IMR-90 (cell line): ENCODE measurements around the gene TPO. TPM values are rescaled to one million over a fixed set of nuclear protein-coding genes. Genes with fewer than 3 reads are reported as not detected.

ENCODE experiments used
- ATAC-seq: fragments of 200-7000 bp; cut with Tn5 transposase; 2 replicates; pipeline ENCODE4 v1.9.1; 2020; ENCODE audit warnings: low read depth, mild to moderate bottlenecking, moderate library complexity
- BruUV-seq: library from RNA; stranded (reverse); fragments of 400-500 nt; replicated peaks from 2 replicates; lab custom pipeline; 2021; lab: Mats Ljungman, UMichigan
- CTCF ChIA-PET: fragments of 300-600 bp; formaldehyde crosslinking; extraction: SDS; loops from one replicate; lab custom pipeline; 2021; ENCODE audit warnings: antibody characterized with exemption; lab: Yijun Ruan, JAX
- POLR2A ChIA-PET: fragments of 300-600 bp; sonication (Branson Sonifier 250); formaldehyde crosslinking; loops from one replicate; lab custom pipeline; 2022; ENCODE audit warnings: antibody characterized with exemption; ENCODE audit not compliant: unreplicated experiment; lab: Charles Lee
- DNase-seq: peaks from one replicate; pipeline ENCODE4 v3.0.0; 2013
- H2AFZ ChIP-seq: replicated peaks from 2 replicates; pipeline ENCODE3; 2013; ENCODE audit warnings: low read length, mild to moderate bottlenecking; ENCODE audit not compliant: poor library complexity
- H2AK5ac ChIP-seq: 2 replicates; pipeline ENCODE4 v1.6.1; 2013; ENCODE audit warnings: low read depth, low read length, inconsistent platforms
- H2AK9ac ChIP-seq: replicated peaks from 2 replicates; pipeline ENCODE3; 2013; ENCODE audit warnings: mild to moderate bottlenecking, low read depth, low read length, moderate library complexity; ENCODE audit not compliant: poor library complexity
- H2BK120ac ChIP-seq: 2 replicates; pipeline ENCODE4 v1.6.1; 2013; ENCODE audit warnings: low read depth, low read length, inconsistent platforms
- H2BK15ac ChIP-seq: 3 replicates; pipeline ENCODE4 v1.6.1; 2013; ENCODE audit warnings: low read depth, low read length, inconsistent platforms
- H2BK20ac ChIP-seq: 2 replicates; pipeline ENCODE4 v1.6.1; 2013; ENCODE audit warnings: low read depth, mild to moderate bottlenecking, inconsistent platforms, low read length, moderate library complexity
- H2BK5ac ChIP-seq: 2 replicates; pipeline ENCODE4 v1.6.1; 2013; ENCODE audit warnings: mild to moderate bottlenecking, low read depth, low read length, inconsistent platforms; ENCODE audit not compliant: poor library complexity, severe bottlenecking
- H3K14ac ChIP-seq: replicated peaks from 2 replicates; pipeline ENCODE4 v1.6.1; 2013; ENCODE audit warnings: low read depth, low read length, inconsistent platforms
- H3K18ac ChIP-seq: 2 replicates; pipeline ENCODE4 v1.6.1; 2013; ENCODE audit warnings: low read depth, low read length, control low read depth
- H3K23ac ChIP-seq: 2 replicates; pipeline ENCODE4 v1.6.1; 2013; ENCODE audit warnings: low read depth, low read length, inconsistent platforms
- H3K27ac ChIP-seq: 2 replicates; pipeline ENCODE4 v1.5.1; 2013; ENCODE audit warnings: mild to moderate bottlenecking, control low read depth, low read length; ENCODE audit not compliant: insufficient read depth
- H3K27me3 ChIP-seq: 2 replicates; pipeline ENCODE4 v1.6.1; 2013; ENCODE audit warnings: low read length; ENCODE audit not compliant: control insufficient read depth, insufficient read depth
- H3K36me3 ChIP-seq: 2 replicates; pipeline ENCODE4 v1.6.1; 2013; ENCODE audit warnings: low read length, mixed read lengths; ENCODE audit not compliant: control insufficient read depth, insufficient read depth
- H3K4ac ChIP-seq: 2 replicates; pipeline ENCODE4 v1.6.1; 2013; ENCODE audit warnings: low read depth, low read length, inconsistent platforms
- H3K4me1 ChIP-seq: 2 replicates; pipeline ENCODE4 v1.6.1; 2013; ENCODE audit warnings: low read length, mixed read lengths; ENCODE audit not compliant: control insufficient read depth, insufficient read depth
- H3K4me2 ChIP-seq: 2 replicates; pipeline ENCODE4 v1.6.1; 2013; ENCODE audit warnings: low read depth, mild to moderate bottlenecking, control low read depth, low read length, moderate library complexity
- H3K4me3 ChIP-seq: 2 replicates; pipeline ENCODE4 v1.5.1; 2013; ENCODE audit warnings: low read depth, mild to moderate bottlenecking, control low read depth, low read length, moderate library complexity; ENCODE audit not compliant: insufficient read depth
- H3K56ac ChIP-seq: 2 replicates; pipeline ENCODE4 v1.6.1; 2013; ENCODE audit warnings: low read length, inconsistent platforms; ENCODE audit not compliant: insufficient read depth; ENCODE audit errors: extremely low read depth
- H3K79me1 ChIP-seq, 2 experiments: 2 replicates each; pipeline ENCODE4 v1.6.1; 2013; ENCODE audit warnings: low read length in 2 of 2, inconsistent platforms in 1 of 2, low read depth in 1 of 2
- H3K9ac ChIP-seq: 2 replicates; pipeline ENCODE4 v1.6.1; 2013; ENCODE audit warnings: low read depth, low read length, control low read depth
- H3K9me1 ChIP-seq: 2 replicates; pipeline ENCODE4 v1.6.1; 2013; ENCODE audit warnings: low read length, inconsistent platforms; ENCODE audit not compliant: insufficient read depth
- H3K9me3 ChIP-seq: 2 replicates; pipeline ENCODE4 v1.6.1; 2013; ENCODE audit warnings: low read length; ENCODE audit not compliant: control insufficient read depth, insufficient read depth
- H4K20me1 ChIP-seq: 2 replicates; pipeline ENCODE4 v1.6.1; 2013; ENCODE audit warnings: low read length, inconsistent platforms; ENCODE audit not compliant: insufficient read depth
- H4K5ac ChIP-seq: 2 replicates; pipeline ENCODE4 v1.6.1; 2013; ENCODE audit warnings: mild to moderate bottlenecking, low read depth, low read length, control low read depth
- H4K8ac ChIP-seq, 2 experiments: 2 replicates each; pipeline ENCODE4 v1.6.1; 2013; ENCODE audit warnings: low read depth in 2 of 2, low read length in 2 of 2, control low read depth in 1 of 2, inconsistent platforms in 1 of 2
- H4K91ac ChIP-seq: 2 replicates; pipeline ENCODE4 v1.6.1; 2013; ENCODE audit warnings: low read depth, low read length, inconsistent platforms; ENCODE audit not compliant: insufficient read depth
- BHLHE40 ChIP-seq: fragments of 150-350 bp; IDR thresholded peaks from 2 replicates; pipeline ENCODE4 v1.6.1; 2016; ENCODE audit warnings: mild to moderate bottlenecking, low read depth, low read length
- CEBPB ChIP-seq: IDR thresholded peaks from 2 replicates; pipeline ENCODE4 v1.6.1; 2012; ENCODE audit warnings: low read depth, low read length, improper control_type of control experiment
- CHD1 ChIP-seq: IDR thresholded peaks from 2 replicates; pipeline ENCODE4 v1.6.1; 2012; ENCODE audit warnings: low read depth, low read length, improper control_type of control experiment
- FOS ChIP-seq: fragments of 150-350 bp; IDR thresholded peaks from 2 replicates; pipeline ENCODE4 v1.6.1; 2016; ENCODE audit warnings: low read depth, low read length
- MAFK ChIP-seq: IDR thresholded peaks from 2 replicates; pipeline ENCODE4 v1.6.1; 2012; ENCODE audit warnings: low read depth, low read length, improper control_type of control experiment
- MAZ ChIP-seq: IDR thresholded peaks from 2 replicates; pipeline ENCODE4 v1.6.1; 2012; ENCODE audit warnings: low read depth, mild to moderate bottlenecking, low read length, improper control_type of control experiment, moderate library complexity, borderline replicate concordance
- MXI1 ChIP-seq: IDR thresholded peaks from 2 replicates; pipeline ENCODE4 v1.6.1; 2012; ENCODE audit warnings: low read depth, mild to moderate bottlenecking, low read length, moderate library complexity, borderline replicate concordance
- NFE2L2 ChIP-seq: fragments of 150-350 bp; IDR thresholded peaks from 2 replicates; pipeline ENCODE4 v1.6.1; 2016; ENCODE audit warnings: low read depth, mild to moderate bottlenecking, low read length
- POLR2A ChIP-seq: IDR thresholded peaks from 2 replicates; pipeline ENCODE4 v1.6.1; 2012; ENCODE audit warnings: mild to moderate bottlenecking, low read depth, low read length
- RAD21 ChIP-seq: IDR thresholded peaks from 2 replicates; pipeline ENCODE4 v1.6.1; 2012; ENCODE audit warnings: low read length, improper control_type of control experiment
- RCOR1 ChIP-seq: IDR thresholded peaks from 2 replicates; pipeline ENCODE4 v1.6.1; 2012; ENCODE audit warnings: mild to moderate bottlenecking, low read length, improper control_type of control experiment; ENCODE audit not compliant: insufficient replicate concordance
- RFX5 ChIP-seq: IDR thresholded peaks from 2 replicates; pipeline ENCODE4 v1.8.0; 2012; ENCODE audit warnings: low read depth, mild to moderate bottlenecking, low read length, moderate library complexity
- SMC3 ChIP-seq: fragments of 150-350 bp; IDR thresholded peaks from 2 replicates; pipeline ENCODE4 v1.6.1; 2016; ENCODE audit warnings: low read depth, mild to moderate bottlenecking, antibody characterized with exemption, low read length, moderate library complexity
- WGBS, 2 experiments: methylation state at CpG; one replicate each; pipeline versions ENCODE4 v1.1.5 to v1.1.7; 2013; ENCODE audit warnings: missing lambda C conversion rate in 2 of 2; ENCODE audit not compliant: insufficient read length in 1 of 2; ENCODE audit errors: extremely low coverage in 2 of 2; 5-methylcytosine and 5-hydroxymethylcytosine counted together
- dilution Hi-C: fragments of 300-500 bp; cut with HindIII; formaldehyde crosslinking; loops from one replicate; pipeline ENCODE4 v1.14.3; 2018; ENCODE audit warnings: low sequenced_read_pairs; ENCODE audit not compliant: unreplicated experiment
- in situ Hi-C: fragments of 300-500 bp; cut with MboI; formaldehyde crosslinking; loops from 3 replicates; pipeline ENCODE4 v1.14.3; 2019; ENCODE audit warnings: low sequenced_read_pairs, inconsistent platforms, mixed read lengths
- intact Hi-C: fragments of 100-400 bp; cut with micrococcal nuclease; formaldehyde crosslinking; loops from 2 replicates; pipeline ENCODE4 v1.10.0; 2022
- polyA plus RNA-seq, 3 experiments: library from polyadenylated mRNA; depleted of rRNA; stranded (reverse); fragments of >200 nt; gene quantifications; 2 replicates each; pipeline ENCODE4 v1.2.3, GENCODE V29; 2012; ENCODE audit warnings: low replicate concordance in 1 of 3
- total RNA-seq: library from RNA; depleted of rRNA; stranded (reverse); fragments of >200 nt; gene quantifications from 2 replicates; pipeline ENCODE4 v1.2.3, GENCODE V29; 2012
- TF ChIP-seq, protein P1 (sequence below): conservative IDR thresholded peaks from 2 replicates; pipeline ENCODE4 v1.5.1; 2012; ENCODE audit warnings: mild to moderate bottlenecking, low read depth, low read length, improper control_type of control experiment
- TF ChIP-seq, protein P2 (sequence below): fragments of 150-350 bp; IDR thresholded peaks from 2 replicates; pipeline ENCODE4 v1.6.1; 2017; ENCODE audit warnings: mild to moderate bottlenecking, antibody characterized with exemption, low read length, low read depth

TPO gene
- total and polyA plus RNA-seq, 2 of the 4 experiments (the other 2 are of a cell fraction): not detected

DNA sequence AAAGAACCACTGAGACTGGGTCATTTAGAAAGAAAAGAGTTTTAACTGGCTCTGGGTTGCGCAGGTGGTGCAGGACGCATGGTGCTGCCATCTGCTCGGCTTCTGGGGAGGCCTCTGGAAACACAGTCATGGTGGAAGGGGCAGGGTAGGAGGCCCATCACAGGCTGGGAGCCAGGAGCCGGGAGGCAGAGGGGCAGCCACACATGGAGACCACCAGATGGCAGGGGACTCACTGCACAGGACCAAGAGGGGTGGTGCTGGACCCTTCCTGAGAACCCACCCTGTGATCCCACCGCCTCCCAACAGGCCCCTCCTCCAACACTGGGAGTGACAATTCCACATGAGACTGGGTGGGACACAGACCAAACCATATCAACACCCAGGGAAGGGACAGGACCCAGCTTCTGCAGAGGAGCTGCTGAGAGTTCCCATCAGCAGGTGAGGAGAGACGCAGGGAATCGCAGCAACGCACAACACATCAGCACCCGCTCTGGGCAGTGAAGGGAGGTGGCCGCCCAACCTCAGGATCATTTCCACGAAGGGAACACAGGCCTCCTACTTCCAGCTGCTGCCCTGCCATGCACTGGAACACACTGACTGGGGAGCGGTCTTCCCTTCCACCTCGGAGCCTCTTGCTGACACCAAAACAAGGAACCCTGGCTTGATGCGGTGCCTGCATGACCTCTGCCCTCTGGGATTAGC, 130.7 kb downstream of the TPO start:
- no peak overlapping the region for H2AK9ac ChIP-seq
- dilution Hi-C loops (no loop called here), in situ Hi-C loops (loop anchor here (10.0 kb wide), 4 partner anchors 579 to 1299 kb away; no protein-coding TSS in a partner anchor), intact Hi-C loops (loop anchor here (10.0 kb wide), 2 partner anchors 399 to 489 kb away; no protein-coding TSS in a partner anchor)
- H3K4ac ChIP-seq: no peak overlapping the region; the same call in 1 of the 2 replicates
- no peak overlapping the region for H3K9ac ChIP-seq
- no peak overlapping the region for H3K18ac ChIP-seq
- no peak overlapping the region for H3K27ac ChIP-seq
- H2AK5ac ChIP-seq: no peak overlapping the region; the same call in 1 of the 2 replicates
- H3K36me3 ChIP-seq: no peaks in the 10 kb centered on the region
- no peaks in the 10 kb centered on the region for H3K79me1 ChIP-seq
- no peak overlapping the region for H3K56ac ChIP-seq
- peak overlapping the region in 1 of 2 experiments; percentile 49; a peak in 1 of 4 replicates for H4K8ac ChIP-seq
- H2BK20ac ChIP-seq: no peak overlapping the region; the same call in 1 of the 2 replicates
- H4K91ac ChIP-seq: no peak overlapping the region
- POLR2A ChIA-PET: no interaction called here
- H3K4me1 ChIP-seq: peaks cover 10% of the 10 kb centered on the region
- H2AFZ ChIP-seq: peak overlapping the region; percentile 88
- ATAC-seq: no peak
- CTCF ChIA-PET: no interaction called here
- H3K14ac ChIP-seq: no peak overlapping the region
- H3K9me3 ChIP-seq: no peaks in the 10 kb centered on the region
- peaks cover 2% of the 10 kb centered on the region; the same call in 1 of the 2 replicates for H3K27me3 ChIP-seq
- H3K9me1 ChIP-seq: peaks cover 6% of the 10 kb centered on the region
- no peak overlapping the region for H2BK5ac ChIP-seq
- WGBS, 2 experiments: 100% methylated on average over 5 of the region's 14 CpGs; no CpG with 5 or more reads in 1 of the 2 experiments
- H4K5ac ChIP-seq: no peak overlapping the region
- no TSS peak for BruUV-seq
- no peak overlapping the region for H3K4me2 ChIP-seq
- DNase-seq: no peak
- no peak overlapping the region for H2BK120ac ChIP-seq
- H2BK15ac ChIP-seq: no peak overlapping the region
- no peak overlapping the region for H3K23ac ChIP-seq
- H4K20me1 ChIP-seq: no peaks in the 10 kb centered on the region
- no peak overlapping the region for H3K4me3 ChIP-seq
- no peak for TF ChIP-seq MAZ
- TF ChIP-seq NFE2L2: no peak
- no peak for TF ChIP-seq POLR2A
- TF ChIP-seq RAD21: no peak
- TF ChIP-seq MAFK: no peak
- TF ChIP-seq MXI1: no peak
- TF ChIP-seq, protein P1, sequence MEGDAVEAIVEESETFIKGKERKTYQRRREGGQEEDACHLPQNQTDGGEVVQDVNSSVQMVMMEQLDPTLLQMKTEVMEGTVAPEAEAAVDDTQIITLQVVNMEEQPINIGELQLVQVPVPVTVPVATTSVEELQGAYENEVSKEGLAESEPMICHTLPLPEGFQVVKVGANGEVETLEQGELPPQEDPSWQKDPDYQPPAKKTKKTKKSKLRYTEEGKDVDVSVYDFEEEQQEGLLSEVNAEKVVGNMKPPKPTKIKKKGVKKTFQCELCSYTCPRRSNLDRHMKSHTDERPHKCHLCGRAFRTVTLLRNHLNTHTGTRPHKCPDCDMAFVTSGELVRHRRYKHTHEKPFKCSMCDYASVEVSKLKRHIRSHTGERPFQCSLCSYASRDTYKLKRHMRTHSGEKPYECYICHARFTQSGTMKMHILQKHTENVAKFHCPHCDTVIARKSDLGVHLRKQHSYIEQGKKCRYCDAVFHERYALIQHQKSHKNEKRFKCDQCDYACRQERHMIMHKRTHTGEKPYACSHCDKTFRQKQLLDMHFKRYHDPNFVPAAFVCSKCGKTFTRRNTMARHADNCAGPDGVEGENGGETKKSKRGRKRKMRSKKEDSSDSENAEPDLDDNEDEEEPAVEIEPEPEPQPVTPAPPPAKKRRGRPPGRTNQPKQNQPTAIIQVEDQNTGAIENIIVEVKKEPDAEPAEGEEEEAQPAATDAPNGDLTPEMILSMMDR: no peak
- no peak for TF ChIP-seq BHLHE40
- TF ChIP-seq, protein P2, sequence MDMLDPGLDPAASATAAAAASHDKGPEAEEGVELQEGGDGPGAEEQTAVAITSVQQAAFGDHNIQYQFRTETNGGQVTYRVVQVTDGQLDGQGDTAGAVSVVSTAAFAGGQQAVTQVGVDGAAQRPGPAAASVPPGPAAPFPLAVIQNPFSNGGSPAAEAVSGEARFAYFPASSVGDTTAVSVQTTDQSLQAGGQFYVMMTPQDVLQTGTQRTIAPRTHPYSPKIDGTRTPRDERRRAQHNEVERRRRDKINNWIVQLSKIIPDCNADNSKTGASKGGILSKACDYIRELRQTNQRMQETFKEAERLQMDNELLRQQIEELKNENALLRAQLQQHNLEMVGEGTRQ: no peak
- TF ChIP-seq RFX5: no peak
- TF ChIP-seq CHD1: no peak
- no peak for TF ChIP-seq CEBPB
- no peak for TF ChIP-seq SMC3
- no peak for TF ChIP-seq FOS
- TF ChIP-seq RCOR1: no peak
